Measurements from ENCODE around the gene CDC45. TPM values are rescaled to one million over a fixed set of nuclear protein-coding genes. Genes with fewer than 3 reads are reported as not detected.

Gene CDC45
- total and polyA plus RNA-seq, 2 of the 13 experiments (the other 11 are each of a cell fraction or from before 2014, with no cell fraction given), result 14.4 to 36.3 TPM

- TF ChIP-seq POGK (CRISPR knock-in tag; conservative IDR thresholded peaks at IDR 0.05), result no peak
- TF ChIP-seq FOXC1 (CRISPR knock-in tag; IDR thresholded peaks at IDR 0.05; ENCODE audit: borderline replicate concordance), result no peak
- no peak for TF ChIP-seq FOXO1 (CRISPR knock-in tag; IDR thresholded peaks at IDR 0.05)
Observed at GRCh38 chr22:19499236-19499879, 19.6 kb downstream of the CDC45 start (continued).

DNA sequence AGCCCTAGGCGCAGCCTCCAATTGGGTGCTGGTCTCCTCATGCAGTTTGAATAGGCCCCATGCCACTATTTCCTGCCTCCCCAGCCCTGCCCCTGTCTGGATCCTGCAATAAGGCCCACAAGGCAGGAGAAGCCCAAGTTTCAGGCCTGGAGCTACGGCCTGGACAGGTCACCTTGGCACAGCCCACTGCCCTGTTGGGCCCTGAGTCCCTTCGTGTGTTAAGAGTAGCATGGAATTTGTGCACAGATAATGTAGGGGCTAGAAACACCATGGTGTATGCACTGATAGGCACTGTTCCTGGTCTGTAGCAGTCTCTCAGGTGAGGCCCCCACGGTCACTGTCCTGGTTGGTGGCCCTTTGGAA, 20.1 kb downstream of the CDC45 start:
- no peak for FAIRE-seq
- H3K36me3 ChIP-seq (replicated peaks in 1 of 2; ENCODE audit: control insufficient read depth in 1 of 2, insufficient read depth in 2 of 2, low read length in 2 of 2), result peaks cover 3 to 42% of the 10 kb centered on the region in 2 experiments; a peak in 4 of 5 replicates

More for the DNA sequence above, 20.1 kb downstream of the CDC45 start:
- intact Hi-C loops (cut with micrococcal nuclease; ENCODE audit: unreplicated experiment) (no loop called here), in situ Hi-C loops (cut with HindIII; ENCODE audit: extremely low pct_ligation_motif_present, low pct_unique_long_range_greater_than_20kb) (no loop called here)
- no peak overlapping the region for H2AFZ ChIP-seq (ENCODE audit: low read length)
- ATAC-seq (no peak), DNase-seq (ENCODE audit: low spot score) (no peak)
- no peak overlapping the region for H3K9ac ChIP-seq (ENCODE audit: insufficient read depth, low read depth, low read length)
- no peaks in the 10 kb centered on the region for H3K4me1 ChIP-seq (ENCODE audit: insufficient read depth, low read length)
- WGBS (ENCODE audit: low lambda C conversion rate), result 94% methylated on average over 4 of the region's 4 CpGs
- no TSS peak for BruUV-seq (replicated peaks)
- no peaks in the 10 kb centered on the region for H4K20me1 ChIP-seq (ENCODE audit: insufficient read depth, low read length)
- ChIA-PET CTCF (ENCODE audit: low intra/inter-chr PET ratio, low total read pairs) (no interaction called here), POLR2A (no interaction called here)
- H3K9me3 ChIP-seq (ENCODE audit: low read length), result no peaks in the 10 kb centered on the region
- H3K4me3 ChIP-seq (replicated peaks in 1 of 3; ENCODE audit: insufficient read depth in 1 of 3, low read depth in 2 of 3, low read length in 3 of 3), result no peak overlapping the region
- no peak overlapping the region for H3K27ac ChIP-seq (ENCODE audit: extremely low read length, insufficient read depth, low read length)
- no peaks in the 10 kb centered on the region for H3K79me2 ChIP-seq (ENCODE audit: insufficient read depth, low read length)
- no peak overlapping the region for H3K4me2 ChIP-seq (ENCODE audit: low read depth, low read length)
- TF ChIP-seq MBD4 (IDR thresholded peaks at IDR 0.05; ENCODE audit: borderline replicate concordance, low read length) (no peak), ZSCAN9 (CRISPR knock-in tag; IDR thresholded peaks at IDR 0.05; ENCODE audit: borderline replicate concordance) (no peak), U2AF2 (IDR thresholded peaks at IDR 0.05; ENCODE audit: low read depth, low read length) (no peak), MLLT10 (CRISPR knock-in tag; IDR thresholded peaks at IDR 0.05) (no peak), ZSCAN12 (CRISPR knock-in tag; IDR thresholded peaks at IDR 0.05) (no peak), TGIF2 (CRISPR knock-in tag; IDR thresholded peaks at IDR 0.05) (no peak), ZEB1 (IDR thresholded peaks at IDR 0.05; ENCODE audit: insufficient replicate concordance, low read depth) (no peak), ZNF629 (CRISPR knock-in tag; conservative IDR thresholded peaks at IDR 0.05) (no peak), ZNF569 (CRISPR knock-in tag; IDR thresholded peaks at IDR 0.05; ENCODE audit: borderline replicate concordance) (no peak), ZNF205 (CRISPR knock-in tag; IDR thresholded peaks at IDR 0.05) (no peak), ZNF766 (CRISPR knock-in tag; IDR thresholded peaks at IDR 0.05; ENCODE audit: borderline replicate concordance) (no peak), NR1H2 (CRISPR knock-in tag; IDR thresholded peaks at IDR 0.05; ENCODE audit: borderline replicate concordance, low read depth) (no peak), ZNF878 (CRISPR knock-in tag; IDR thresholded peaks at IDR 0.05) (no peak), HMG20B (CRISPR knock-in tag; conservative IDR thresholded peaks at IDR 0.05) (no peak), SP5 (CRISPR knock-in tag; IDR thresholded peaks at IDR 0.05; ENCODE audit: borderline replicate concordance, low read depth) (no peak), CHD4 (IDR thresholded peaks at IDR 0.05; ENCODE audit: borderline replicate concordance, low read length) (no peak), ZNF615 (CRISPR knock-in tag; IDR thresholded peaks at IDR 0.05; ENCODE audit: borderline replicate concordance) (no peak), CC2D1A (CRISPR knock-in tag; IDR thresholded peaks at IDR 0.05) (no peak), CBX2 (IDR thresholded peaks at IDR 0.05; ENCODE audit: low read depth, low read length) (no peak), CBX2 (CRISPR knock-in tag; IDR thresholded peaks at IDR 0.05; ENCODE audit: low read depth) (no peak)
- TF ChIP-seq, protein P1, sequence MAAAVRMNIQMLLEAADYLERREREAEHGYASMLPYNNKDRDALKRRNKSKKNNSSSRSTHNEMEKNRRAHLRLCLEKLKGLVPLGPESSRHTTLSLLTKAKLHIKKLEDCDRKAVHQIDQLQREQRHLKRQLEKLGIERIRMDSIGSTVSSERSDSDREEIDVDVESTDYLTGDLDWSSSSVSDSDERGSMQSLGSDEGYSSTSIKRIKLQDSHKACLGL (CRISPR knock-in tag; IDR thresholded peaks at IDR 0.05), result no peak
- H3K27me3 ChIP-seq (ENCODE audit: control insufficient read depth in 1 of 2, insufficient read depth in 2 of 2, low read length in 2 of 2), result no peaks in the 10 kb centered on the region

All from HepG2 (cell line).